GDM1 (cell line): ENCODE results near the gene POLR3H.
"Not testable (repeated sequence)": the region's sequence is repeated elsewhere in the genome, so short reads cannot be mapped to it uniquely, and the experiment has no call there.

ENCODE experiments used
- DNase-seq: peaks from one replicate; lab custom pipeline; 2025; lab: John Stamatoyannopoulos, UW

Gene POLR3H

DNA sequence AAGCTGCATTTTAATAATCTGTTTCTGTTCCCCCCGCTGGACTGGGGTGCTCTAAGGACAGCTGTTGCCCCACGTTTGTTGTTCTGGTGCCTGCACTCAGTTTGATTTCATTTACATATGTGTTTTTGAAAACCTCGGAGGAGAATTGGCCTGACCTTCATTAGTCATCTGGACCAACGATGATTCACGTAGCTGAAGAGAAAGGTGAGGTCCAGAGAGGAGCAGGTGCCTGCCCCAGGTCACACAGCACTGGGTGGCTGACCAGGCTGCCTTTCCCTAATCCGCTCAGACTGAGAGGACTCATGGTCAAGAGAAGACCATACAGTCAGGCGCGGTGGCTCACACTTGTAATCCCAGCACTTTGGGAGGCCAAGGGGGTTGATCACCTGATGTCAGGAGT is 20.3 kb upstream of the POLR3H start:
- no peak for DNase-seq

DNA sequence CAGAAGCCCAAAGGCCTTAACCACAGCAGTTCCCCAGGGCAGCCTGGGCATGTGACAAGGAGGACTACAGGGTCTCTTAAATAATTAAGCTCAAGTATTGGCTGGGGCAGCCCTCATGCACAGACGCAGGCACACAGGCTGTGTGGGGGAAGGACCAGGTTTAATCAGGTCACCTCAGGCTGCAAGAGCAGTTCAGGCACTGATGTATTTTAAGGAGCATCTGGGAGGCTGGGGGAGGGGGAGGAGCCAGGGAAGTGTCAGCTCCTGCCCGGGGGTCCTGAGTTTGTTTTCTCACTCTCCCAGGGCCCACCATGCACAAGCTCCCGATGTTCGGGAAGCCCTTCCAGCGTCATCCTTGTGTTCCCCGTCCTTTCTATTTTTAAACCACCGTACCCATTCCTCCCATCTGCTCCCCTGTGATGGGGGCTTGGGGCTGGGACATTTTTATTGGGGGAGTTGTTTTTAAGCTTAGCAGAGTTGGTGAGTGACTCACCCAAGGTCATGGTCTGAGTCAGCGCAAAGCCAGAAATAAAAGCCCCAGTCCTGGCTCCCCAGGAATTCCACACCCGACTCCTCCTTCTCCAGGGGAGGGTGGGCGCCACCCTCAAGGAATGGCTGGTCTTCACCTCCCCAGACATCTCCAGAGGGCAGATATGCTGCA is 18.9 kb upstream of the POLR3H start:
- DNase-seq: no peak

DNA sequence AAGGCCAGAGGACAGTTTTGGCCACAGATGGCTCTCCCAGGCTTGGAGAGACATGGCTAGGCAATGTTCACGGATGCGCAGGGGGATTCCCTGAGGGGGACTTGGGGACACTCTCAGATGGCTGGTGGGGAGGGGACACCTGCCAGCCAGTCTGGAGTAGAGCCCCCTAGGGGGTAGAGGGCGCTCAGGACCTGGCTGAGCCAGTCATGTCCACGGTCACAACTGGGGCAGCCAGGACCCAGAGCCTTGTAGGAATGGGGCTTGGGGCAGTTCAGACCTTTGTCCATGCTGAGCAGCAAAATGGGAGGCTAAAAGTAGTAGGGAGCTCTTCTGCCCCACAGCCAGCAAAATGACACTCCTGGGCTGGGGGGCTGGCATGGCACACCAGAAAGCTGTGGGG is 18.2 kb upstream of the POLR3H start:
- no peak for DNase-seq

DNA sequence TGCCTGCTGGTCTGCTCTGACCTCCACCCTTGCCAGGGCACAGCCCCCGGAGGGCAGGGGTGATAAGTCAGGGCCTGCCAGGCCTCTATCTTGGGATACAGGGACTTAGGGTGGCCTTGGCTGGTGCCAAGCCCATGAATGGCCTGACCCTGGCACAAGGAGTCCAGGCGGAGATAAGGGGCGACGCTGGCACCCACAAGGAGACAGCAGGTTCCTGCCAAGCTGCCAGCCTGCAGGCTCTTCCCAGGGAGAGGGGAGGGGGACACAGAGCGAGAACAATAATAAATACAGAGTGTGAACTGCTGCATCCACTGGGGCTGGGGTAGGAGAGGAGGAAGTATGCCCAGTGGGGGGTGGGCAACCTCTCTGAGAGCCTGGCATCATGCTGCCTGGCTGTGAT is 17.5 kb upstream of the POLR3H start:
- no peak for DNase-seq

DNA sequence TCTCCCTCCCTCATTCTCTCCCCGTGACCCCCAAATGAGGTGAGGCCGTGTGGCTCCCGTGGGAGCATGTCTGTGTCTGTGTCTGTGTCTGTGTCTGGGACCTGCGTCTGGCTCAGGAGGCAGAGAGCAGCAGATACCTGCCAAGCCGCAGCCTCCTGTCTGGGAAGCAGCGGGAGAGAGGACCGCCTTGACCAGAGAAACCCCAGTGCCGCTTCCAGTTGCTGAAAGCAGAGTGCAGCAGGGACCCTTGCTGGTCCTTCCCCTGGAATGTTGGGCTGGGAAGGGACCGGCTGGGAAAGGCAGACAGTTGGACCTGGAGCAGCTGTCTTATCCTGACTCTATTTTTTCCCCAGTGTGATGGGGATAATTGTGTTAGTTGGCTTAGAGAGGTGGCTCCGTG is 17.1 kb upstream of the POLR3H start:
- no peak for DNase-seq

DNA sequence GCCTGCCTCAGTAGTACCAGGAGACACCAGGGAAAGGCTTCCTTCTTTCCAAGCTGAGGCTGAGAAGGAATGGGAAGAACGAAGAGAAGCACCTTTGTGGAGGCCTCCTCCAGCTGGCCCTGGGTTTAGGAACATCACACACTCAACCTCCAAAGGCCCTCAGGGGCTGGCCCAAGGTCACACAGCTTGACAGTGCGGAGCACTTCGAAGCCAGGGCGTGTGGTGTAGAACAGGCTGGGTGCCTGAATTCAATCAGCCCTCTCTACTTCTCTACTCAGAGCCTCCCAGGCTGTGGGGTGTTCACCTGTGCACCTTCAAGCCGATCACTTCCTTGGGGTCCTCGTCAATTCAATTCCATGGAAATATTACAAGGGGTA is 15.8 kb upstream of the POLR3H start:
- no peak for DNase-seq

DNA sequence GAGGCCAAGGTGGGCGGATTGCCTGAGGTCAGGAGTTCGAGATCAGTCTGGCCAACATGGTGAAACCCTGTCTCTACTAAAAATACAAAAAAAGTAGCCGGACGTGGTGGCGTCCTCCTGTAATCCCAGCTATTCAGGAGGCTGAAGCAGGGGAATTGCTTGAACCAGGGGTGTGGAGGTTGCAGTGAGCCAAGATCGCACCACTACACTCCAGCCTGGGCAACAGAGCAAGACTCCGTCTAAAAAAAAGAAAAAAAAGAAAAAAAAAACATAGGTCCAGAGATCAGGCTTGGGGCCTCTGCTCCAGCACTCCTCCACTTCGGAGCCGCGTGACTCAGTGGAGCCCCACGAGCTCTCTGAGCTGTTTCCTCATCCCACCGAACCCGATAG is 14.0 kb upstream of the POLR3H start:
- not testable (repeated sequence) for DNase-seq

DNA sequence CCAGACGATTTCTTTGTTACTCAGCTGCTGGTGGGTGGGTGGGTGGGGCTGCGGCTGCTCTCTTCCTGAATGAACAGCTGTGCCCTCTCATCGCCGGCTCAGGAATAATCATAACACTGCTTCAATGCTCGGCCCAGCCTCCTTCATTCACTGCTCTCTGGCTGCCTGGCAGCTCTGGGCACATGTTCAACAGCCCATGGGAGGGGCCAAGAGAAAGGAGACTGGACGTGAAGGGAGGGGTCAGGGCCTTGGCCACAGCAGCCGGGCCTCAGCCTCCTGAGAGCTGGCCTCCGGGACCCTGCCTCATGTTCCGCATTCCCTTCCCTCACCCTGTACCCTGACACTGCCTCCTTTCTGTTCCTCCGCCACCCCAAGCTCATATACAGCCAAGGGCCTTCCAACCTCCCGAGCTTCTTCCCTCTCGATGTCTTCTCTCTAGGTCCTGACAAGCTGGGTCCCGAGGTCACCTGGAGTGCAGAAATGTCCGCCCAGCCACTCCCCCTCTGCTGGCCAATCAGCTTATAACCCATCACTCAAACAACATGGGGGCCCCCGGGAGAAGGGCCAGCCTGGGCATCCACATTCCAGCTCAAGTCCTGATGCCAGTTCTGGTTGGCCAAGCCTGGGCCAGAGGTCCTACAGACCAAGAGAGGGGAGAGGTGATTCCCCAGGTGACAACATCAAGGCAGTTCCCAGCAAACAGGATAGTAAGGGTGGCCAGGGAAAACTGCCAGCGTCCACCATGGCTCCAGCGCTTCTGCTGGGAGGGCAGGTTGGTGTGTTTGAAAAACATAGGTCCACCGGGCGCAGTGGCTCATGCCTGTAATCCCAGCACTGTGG is 13.4 kb upstream of the POLR3H start:
- DNase-seq: no peak

DNA sequence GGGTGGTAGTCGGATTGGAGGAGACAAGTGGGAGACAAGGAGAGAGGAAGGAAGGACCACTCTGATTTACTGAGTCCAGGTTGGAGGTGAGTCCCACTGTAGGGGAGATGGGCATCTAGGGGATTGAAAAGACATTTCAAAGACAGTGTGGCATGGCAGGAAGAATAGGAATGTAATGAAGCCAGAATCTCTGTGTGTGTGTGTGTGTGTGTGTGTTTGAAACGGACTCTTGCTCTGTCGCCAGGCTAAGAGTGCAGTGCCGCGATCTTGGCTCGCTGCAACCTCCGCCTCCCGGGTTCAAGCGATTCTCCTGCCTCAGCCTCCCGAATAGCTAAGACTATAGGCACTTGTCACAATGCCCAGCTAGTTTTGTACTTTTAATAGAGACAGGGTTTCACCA is 12.3 kb upstream of the POLR3H start:
- no peak for DNase-seq

DNA sequence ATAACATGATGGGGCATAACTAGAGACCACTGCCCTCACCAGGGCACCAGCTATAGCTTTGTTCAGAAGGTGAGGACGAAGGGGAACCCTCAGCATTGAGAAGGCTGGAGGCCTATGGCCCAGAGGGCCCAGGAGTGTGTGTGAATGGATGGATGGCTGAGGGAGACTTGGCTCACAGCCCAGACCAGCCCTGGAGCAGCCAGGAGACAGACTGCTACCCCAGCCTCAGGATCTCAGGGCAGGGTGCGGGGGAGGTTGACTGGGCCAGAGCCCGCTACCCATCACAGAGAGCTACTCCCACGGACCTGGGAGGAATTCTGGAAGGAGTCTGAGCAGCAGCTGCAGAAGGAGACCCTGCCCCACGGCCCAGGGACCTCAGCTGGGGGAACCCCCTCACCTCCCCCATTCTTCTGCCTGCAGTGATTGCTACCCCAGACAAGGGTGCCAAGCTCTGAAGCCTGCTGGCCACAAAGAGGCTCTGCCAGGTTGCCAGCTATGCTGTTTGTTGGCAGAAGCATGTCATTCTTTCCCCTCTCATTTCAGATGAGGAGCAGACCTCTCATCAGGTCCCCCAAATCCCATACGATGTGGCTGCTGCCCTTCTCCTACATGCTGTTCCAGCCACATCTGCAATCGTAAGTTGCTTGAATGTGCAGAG is 11.2 kb upstream of the POLR3H start:
- DNase-seq: no peak

DNA sequence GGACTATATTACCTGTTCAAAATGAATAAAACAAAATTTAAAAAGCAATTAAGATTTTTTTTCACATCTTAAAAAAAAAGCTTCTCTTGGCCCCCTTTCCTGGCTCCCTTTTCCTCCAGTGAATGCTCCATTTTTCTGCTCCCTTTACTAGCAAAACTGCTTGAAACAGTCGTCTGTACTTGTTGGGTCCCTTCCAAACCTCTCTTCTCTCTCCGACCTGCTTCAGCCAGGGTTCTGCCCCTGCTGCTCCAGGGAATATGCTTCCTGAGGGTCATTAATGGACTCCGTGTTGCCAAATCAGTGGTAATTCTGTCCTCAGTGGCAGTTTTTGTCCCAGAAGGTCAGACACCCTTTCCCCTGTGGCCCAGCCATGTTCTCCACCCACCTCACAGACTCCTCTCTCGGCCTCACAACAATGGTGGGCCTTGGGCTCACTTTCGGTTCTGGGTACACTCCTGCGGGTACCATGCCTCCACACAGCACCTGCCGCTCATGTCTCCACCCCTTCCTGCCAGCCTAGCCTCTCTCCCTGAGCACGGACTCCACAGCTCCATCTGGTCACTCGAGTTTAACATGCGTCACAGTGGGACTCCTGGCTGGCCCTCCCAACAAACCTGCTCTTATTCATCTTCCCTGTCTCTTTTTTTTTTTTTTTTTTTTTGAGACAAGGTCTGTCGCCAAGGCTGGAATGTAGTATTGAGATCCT is 7.8 kb upstream of the POLR3H start:
- DNase-seq: no peak

DNA sequence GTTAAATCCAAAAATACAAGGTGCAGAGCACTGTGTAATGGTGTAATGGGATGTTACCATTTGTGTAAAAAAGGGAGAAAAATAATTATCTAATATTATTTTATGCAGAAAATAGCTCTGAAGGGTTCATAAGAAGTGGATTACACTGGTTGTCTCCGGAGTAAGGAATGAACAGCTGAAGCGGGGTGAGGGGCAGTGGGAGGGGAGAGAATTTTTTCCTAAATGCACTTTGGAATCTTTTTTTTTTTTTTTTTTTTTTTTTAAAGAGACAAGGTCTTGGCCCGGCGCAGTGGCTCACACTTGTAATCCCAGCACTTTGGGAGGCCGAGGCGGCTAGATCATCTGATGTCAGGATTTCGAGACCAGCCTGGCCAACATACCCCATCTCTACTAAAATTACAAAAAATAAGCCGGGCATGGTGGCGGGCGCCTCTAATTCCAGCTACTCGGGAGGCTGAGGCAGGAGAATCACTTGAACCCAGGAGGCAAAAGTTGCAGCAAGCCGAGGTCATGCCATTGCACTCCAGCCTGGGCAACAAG is 6.8 kb upstream of the POLR3H start:
- DNase-seq: no peak

DNA sequence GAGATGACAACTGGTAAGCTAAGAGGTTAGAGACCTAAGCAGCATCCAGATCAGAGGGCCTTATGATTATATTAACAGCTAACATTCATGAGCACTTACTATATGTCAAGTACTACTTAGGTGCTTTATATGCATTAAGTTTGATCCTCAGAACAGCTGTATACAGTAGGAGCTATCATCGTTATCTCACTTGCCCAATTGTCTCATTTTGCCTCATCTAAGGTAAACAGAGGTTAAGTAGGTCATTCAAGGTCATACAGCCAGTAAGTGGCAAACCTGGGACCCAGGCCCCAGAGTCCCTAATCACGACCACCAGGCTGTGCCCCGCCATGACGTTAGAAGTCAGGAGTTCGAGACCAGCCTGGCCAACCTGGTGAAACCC is 4.6 kb upstream of the POLR3H start:
- no peak for DNase-seq

DNA sequence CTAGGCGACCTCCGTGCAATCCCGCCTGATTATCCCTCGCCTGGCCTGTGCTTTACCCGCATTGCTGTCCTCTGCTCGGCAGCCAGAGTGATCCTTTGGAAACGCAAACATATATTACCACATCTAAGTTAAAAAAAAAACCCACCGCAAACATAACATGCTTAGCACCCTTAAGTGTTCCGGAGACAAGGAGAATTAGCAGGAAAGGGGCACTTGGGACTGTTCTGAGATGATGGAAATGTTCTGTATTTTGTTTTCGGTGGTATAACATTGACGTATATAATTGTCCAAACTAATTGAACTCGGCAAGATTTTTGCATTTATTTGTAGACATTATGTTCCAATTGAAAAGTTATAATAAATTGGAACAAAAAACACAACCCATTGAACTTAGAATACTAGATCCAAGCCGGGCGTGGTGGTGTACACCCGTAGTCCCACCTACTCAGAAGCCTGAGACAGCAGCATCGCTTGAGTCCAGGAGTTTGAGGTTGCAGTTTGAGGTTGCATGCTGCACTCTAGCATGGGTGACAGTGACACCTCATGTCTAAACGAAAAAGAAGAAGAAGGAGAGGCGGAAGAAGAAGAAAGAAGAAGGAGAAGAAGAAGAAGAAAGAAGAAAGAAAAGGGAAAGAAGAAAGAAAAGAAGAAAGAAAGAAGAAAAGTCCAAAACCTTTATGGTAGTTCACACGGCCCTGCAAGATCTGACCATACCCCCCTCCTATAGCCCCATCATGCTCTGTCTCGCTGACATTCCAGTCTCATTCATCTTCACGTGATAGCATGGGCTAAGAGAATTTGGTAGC is 604 bp upstream of the POLR3H start:
- DNase-seq: no peak

DNA sequence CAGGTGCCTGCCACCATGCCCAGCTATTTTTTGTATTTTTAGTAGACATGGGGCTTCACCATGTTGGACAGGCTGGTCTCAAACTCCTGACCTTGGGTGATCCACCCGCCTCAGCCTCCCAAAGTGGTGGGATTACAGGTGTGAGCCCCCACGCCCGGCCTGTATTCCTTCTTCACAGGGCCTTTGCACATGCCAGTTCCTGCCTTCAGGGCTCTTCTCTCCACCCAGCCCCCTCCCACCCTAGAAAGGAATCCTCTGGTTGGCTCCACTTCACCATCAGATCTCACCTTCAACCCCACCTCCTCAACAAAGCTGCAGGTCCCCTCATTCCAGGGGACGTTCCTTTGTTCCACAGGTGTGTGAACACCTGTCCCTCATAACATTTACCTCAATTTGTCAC is 2.0 kb downstream of the POLR3H start:
- DNase-seq: no peak

DNA sequence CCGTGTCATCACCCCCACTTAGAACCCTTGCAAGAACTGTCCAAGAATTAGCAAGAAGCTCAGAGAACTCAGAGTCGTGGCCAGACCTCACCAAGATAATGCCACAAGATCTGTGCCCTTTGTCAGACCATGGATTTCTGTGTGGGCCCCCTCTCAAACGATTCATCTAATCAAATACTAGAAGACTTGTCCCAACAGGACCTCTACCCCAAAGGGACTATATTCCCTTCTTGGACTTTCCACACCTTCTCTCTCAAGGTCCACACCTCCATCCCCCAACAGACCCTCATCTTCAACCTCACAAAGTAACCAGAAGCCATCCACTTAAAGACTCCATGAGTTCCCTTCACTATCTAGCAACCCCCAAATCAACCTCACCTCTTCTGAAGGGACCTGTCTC is 2.8 kb downstream of the POLR3H start:
- DNase-seq: no peak

DNA sequence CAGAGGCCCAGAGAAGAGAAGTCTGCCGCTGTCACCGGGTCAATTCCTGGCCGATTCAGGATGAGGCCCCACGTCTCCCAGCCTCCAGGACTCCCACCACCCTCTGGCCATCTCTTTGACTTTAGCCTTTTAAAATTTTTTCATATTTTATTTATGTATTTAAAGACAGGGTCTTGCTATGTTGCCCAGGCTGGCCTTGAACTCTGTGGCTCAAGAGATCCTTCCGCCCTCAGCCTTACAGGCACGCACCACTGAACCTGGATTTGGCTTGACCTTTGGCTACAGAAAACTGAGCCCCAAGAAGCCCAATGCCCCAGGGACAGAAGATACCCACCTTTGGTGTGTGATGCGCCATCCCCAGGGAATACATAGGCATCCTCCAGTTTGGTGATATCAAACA is 3.9 kb downstream of the POLR3H start:
- no peak for DNase-seq

DNA sequence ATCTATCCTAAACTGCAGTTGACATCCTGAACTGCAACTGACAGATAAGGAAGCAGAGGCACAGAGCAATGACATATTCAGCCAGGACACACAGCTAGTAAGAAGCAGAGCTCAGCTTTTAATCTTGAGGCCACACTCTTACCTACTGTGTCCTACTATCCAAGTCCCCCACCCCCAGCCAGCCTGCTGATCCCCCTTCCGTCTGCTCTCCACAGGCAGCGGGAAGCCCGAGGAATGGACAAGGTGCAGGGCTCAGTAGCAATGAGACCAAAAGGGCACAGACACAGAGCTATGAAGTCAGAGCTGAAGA is 4.3 kb downstream of the POLR3H start:
- DNase-seq: no peak

DNA sequence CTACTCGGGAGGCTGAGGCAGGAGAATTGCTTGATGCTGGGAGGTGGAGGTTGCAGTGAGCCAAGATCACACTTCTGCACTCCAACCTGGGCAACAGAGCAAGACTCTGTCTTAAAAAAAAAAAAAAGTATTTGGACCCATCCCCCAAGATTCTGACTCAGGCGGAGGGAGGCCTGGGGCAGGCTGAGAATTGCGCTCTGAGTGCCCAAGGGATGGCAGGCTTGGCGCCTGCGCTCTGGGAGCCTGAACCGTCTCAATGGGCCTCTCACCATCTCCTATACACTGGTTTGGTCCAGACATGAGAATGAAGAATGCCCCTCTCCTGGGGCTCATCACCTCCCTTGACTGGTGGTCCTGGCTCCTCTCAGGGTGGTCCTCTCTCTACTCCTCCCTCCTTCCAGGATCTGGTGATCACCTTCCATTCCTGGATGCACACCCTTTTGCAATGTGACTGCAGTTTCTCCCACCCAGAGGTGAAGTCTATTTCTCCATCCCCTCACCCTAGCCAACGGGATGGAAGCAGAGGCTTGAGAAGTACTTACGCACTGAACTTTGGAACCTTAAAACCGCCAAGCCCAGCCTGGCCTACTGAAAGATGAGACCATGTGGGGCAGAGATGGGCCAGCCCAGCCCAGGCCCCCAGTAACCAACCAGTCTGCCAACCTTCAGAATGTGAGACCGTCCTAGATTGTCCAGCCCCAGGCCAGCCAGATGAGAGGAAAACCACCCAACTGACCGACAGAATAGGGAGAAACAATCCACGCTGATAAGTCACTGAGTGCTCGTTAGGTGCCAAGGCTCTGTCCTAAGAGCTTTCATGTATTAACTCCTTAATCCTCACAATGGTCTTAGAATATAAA is 4.9 kb downstream of the POLR3H start:
- no peak for DNase-seq

DNA sequence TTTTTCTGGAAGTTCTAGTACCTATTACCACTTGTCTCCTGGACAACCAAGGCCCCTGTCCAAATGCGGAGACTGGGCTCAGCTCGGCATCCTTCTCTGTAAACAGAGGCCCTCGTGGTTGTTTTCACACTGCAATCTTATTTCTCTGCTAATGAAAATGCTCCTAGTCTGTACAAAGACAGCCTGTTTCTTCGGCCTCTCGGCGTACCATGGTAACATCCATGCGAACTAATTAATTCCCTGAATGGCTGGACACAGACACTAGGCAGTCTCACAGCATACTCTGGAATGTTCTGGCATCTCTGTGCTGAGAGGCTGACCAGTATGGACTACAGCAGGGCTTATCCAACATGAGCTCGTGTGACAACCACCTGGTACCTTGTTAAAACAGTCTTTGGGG is 5.7 kb downstream of the POLR3H start:
- no peak for DNase-seq

DNA sequence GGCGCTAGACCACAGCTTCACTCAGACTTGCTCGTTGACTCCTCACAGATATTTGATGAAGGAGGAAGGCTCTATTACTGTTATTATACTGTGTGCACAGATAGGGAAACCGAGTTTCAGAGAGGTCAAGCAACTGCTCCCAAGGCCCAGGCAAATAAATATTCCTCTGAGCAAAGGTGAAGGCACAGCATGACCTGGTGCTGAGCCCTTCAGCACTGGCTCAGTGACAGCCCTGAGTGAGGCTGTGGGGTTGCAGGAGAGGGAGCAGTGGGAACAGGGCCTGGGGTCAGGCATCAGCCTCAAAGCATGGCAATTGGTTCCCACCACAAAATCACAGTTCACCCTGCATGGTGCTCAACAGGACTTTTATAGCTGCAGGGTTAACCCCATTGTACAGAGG is 7.1 kb downstream of the POLR3H start:
- DNase-seq: no peak
